Adrenal gland (tissue), 12 donors: ENCODE data around the gene C13orf42. TPM values are rescaled to one million over a fixed set of nuclear protein-coding genes. Genes with fewer than 3 reads are reported as not detected.

ENCODE experiments used
- DNase-seq, 7 donors: peaks; one replicate each; pipeline ENCODE4 v3.0.0-alpha.2; 2019 to 2020
- H3K27ac ChIP-seq, 5 donors: fragments of 200-600 bp; sonication (generic) in 4 of 5; 1 replicate in 3 of 5; 2 replicates in 2 of 5; pipeline versions ENCODE4 v1.5.1 to v1.8.0; 2016 to 2020; ENCODE audit warnings: mild to moderate bottlenecking in 1 of 5
- H3K27me3 ChIP-seq: fragments of 200-600 bp; 2 replicates; pipeline ENCODE4 v1.8.0; 2021
- H3K36me3 ChIP-seq, 2 donors: fragments of 200-600 bp; replicated peaks in 1 of 2; 1 replicate in 1 of 2; 2 replicates in 1 of 2; pipeline versions ENCODE4 v1.5.1 to v1.8.0; 2018 to 2022
- H3K4me1 ChIP-seq, 2 donors: fragments of 200-600 bp; replicated peaks in 1 of 2; 1 replicate in 1 of 2; 2 replicates in 1 of 2; pipeline versions ENCODE4 v1.5.1 to v1.8.0; 2018 to 2021
- H3K4me3 ChIP-seq, 4 donors: fragments of 200-600 bp; sonication (generic) in 3 of 4; one replicate each; pipeline ENCODE4 v1.5.1; 2016 to 2018
- H3K9me3 ChIP-seq, 3 donors: fragments of 200-600 bp; sonication (generic) in 1 of 3; replicated peaks in 1 of 3; 1 replicate in 2 of 3; 2 replicates in 1 of 3; pipeline versions ENCODE4 v1.5.1 to v1.8.0; 2016 to 2021
- CTCF ChIP-seq, 6 experiments: fragments of 450-650 bp in 4 of 6; fragments of 200-600 bp in 2 of 6; sonication (generic) in 1 of 6; IDR thresholded peaks; 1 replicate in 5 of 6; 2 replicates in 1 of 6; pipeline versions ENCODE4 v1.5.1 to v1.8.0; 2016 to 2021; ENCODE audit warnings: antibody characterized with exemption in 6 of 6, mild to moderate bottlenecking in 2 of 6, moderate library complexity in 1 of 6
- POLR2A ChIP-seq, 2 donors: fragments of 450-650 bp; IDR thresholded peaks; one replicate each; pipeline ENCODE4 v1.6.1; 2017; ENCODE audit warnings: antibody characterized with exemption in 2 of 2, mild to moderate bottlenecking in 2 of 2, moderate library complexity in 1 of 2
- WGBS, 4 donors: extraction: QIAGEN DNeasy Blood & Tissue Kit in 2 of 4; methylation state at CpG; one replicate each; pipeline versions ENCODE4 v1.1.5 to v1.1.7; 2013 to 2017; 5-methylcytosine and 5-hydroxymethylcytosine counted together
- intact Hi-C, 2 donors: fragments of 100-400 bp; cut with DNase I; formaldehyde crosslinking; loops; one replicate each; pipeline versions ENCODE4 v1.14.1 to v1.15.0; 2022 to 2023
- polyA plus RNA-seq, 3 donors: library from polyadenylated mRNA; stranded (reverse); fragments of 200-250 nt in 2 of 3; fragments of 350-450 nt in 1 of 3; fragmentation: Illumina TruSeq in 1 of 3; extraction: RNeasy Lipid Tissue Mini Kit (QIAGEN cat#74804) in 1 of 3; gene quantifications; one replicate each; pipeline ENCODE4 v1.2.3, GENCODE V29; 2013 to 2014
- total RNA-seq, 9 donors: library from RNA; depleted of rRNA in 4 of 9; stranded (reverse); fragments of >200 nt in 4 of 9; fragments of 120-200 nt in 1 of 9; fragmentation: NEBNext Ultra II Directional in 1 of 9; extraction: Animal tissue kit (Norgen Biotek cat#: 25700) in 1 of 9; gene quantifications; one replicate each; pipeline versions ENCODE4 v1.1.0 to v1.2.4, GENCODE V29; 2013 to 2023
- donor health status: healthy with polysubstance abuse.
- donor health status: Bipolar disorder and iron deficiency.
- donor health status: DM: yes; HTN: yes; CAD: no.
- donor health status: DM: no; HTN: no; CAD: no.
- donor health status: DM: no; HTN: no; CAD: no.
- donor health status: DM: yes; HTN: yes; CAD: no.

C13orf42 gene
- total and polyA plus RNA-seq, 12 donors: not detected

GRCh38 chr13:51112771-51113170, 1.7 kb upstream of the C13orf42 start:
- Histone ChIP-seq H3K9me3 (no peaks in the 10 kb centered on the region), H3K4me1 (no peaks in the 10 kb centered on the region), H3K36me3 (no peaks in the 10 kb centered on the region), H3K4me3 (no peak overlapping the region), H3K27ac (no peak overlapping the region), H3K27me3 (no peaks in the 10 kb centered on the region)
- WGBS, 4 donors: 69 to 86% (median 72%) methylated on average over 5 of the region's 5 CpGs
- TF ChIP-seq CTCF (IDR thresholded peaks at IDR 0.05) (no peak), POLR2A (IDR thresholded peaks at IDR 0.05) (no peak)
- DNase-seq: no peak
- intact Hi-C loops: no loop called here

GRCh38 chr13:51111997-51112396, 923 bp upstream of the C13orf42 start:
- TF ChIP-seq POLR2A (IDR thresholded peaks at IDR 0.05) (no peak), CTCF (IDR thresholded peaks at IDR 0.05) (no peak)
- H3K36me3 ChIP-seq: no peaks in the 10 kb centered on the region
- no peak for DNase-seq
- no peaks in the 10 kb centered on the region for H3K9me3 ChIP-seq
- H3K27me3 ChIP-seq: no peaks in the 10 kb centered on the region
- 0% methylated on average over 1 of the region's 1 CpG for WGBS, 4 donors
- intact Hi-C loops: no loop called here
- no peak overlapping the region for H3K27ac ChIP-seq
- H3K4me3 ChIP-seq: no peak overlapping the region
- H3K4me1 ChIP-seq: no peaks in the 10 kb centered on the region

GRCh38 chr13:51107996-51108395, 3.1 kb downstream of the C13orf42 start:
- TF ChIP-seq POLR2A (IDR thresholded peaks at IDR 0.05) (no peak), CTCF (IDR thresholded peaks at IDR 0.05) (no peak)
- intact Hi-C loops: no loop called here
- Histone ChIP-seq H3K4me1 (no peaks in the 10 kb centered on the region), H3K27me3 (peaks cover 5% of the 10 kb centered on the region), H3K4me3 (no peak overlapping the region), H3K27ac (no peak overlapping the region), H3K36me3 (no peaks in the 10 kb centered on the region), H3K9me3 (no peaks in the 10 kb centered on the region)
- no peak for DNase-seq
- WGBS, 4 donors: 84 to 91% (median 89%) methylated on average over 4 of the region's 4 CpGs

GRCh38 chr13:51105046-51105445, 6.0 kb downstream of the C13orf42 start:
- no peaks in the 10 kb centered on the region for H3K36me3 ChIP-seq
- H3K9me3 ChIP-seq: peaks cover 0 to 8% (median 0%) of the 10 kb centered on the region in 3 donors
- TF ChIP-seq POLR2A (IDR thresholded peaks at IDR 0.05): no peak
- no peak for TF ChIP-seq CTCF (IDR thresholded peaks at IDR 0.05)
- H3K4me1 ChIP-seq: no peaks in the 10 kb centered on the region
- no peak overlapping the region for H3K27ac ChIP-seq
- H3K27me3 ChIP-seq: peaks cover 21% of the 10 kb centered on the region
- intact Hi-C loops: no loop called here
- H3K4me3 ChIP-seq: no peak overlapping the region
- no peak for DNase-seq
- 84 to 89% (median 87%) methylated on average over 4 of the region's 4 CpGs for WGBS, 4 donors
